CD4-positive, alpha-beta T cell treated with Interleukin-15 for 1 hour (primary cell): ENCODE data around the gene SMIM30.
"Not testable (repeated sequence)": the region's sequence is repeated elsewhere in the genome, so short reads cannot be mapped to it uniquely, and the experiment has no call there.

Experiments
- DNase-seq: peaks from one replicate; pipeline ENCODE4 v3.0.0-alpha.2; 2020

The SMIM30 gene

GRCh38 chr7:113118074-113118959, at the start of gene SMIM30:
Gene SMIM30, minus strand, starts transcription at chr7:113118554. Its CDS starts 976 bp downstream, at chr7:113117578.
- DNase-seq: peak; percentile 87

- not testable (repeated sequence) for DNase-seq
Measured at GRCh38 chr7:113166176-113166575, 47.8 kb upstream of the SMIM30 start.

- DNase-seq: no peak
Measured at GRCh38 chr7:113161050-113161449, 42.7 kb upstream of the SMIM30 start.

GRCh38 chr7:113159746-113160339, 41.5 kb upstream of the SMIM30 start:
- no peak for DNase-seq

GRCh38 chr7:113158756-113159155, 40.4 kb upstream of the SMIM30 start:
- DNase-seq: no peak

- DNase-seq: no peak
Measured at GRCh38 chr7:113154117-113154516, 35.8 kb upstream of the SMIM30 start.

- no peak for DNase-seq
Measured at GRCh38 chr7:113144817-113145216, 26.5 kb upstream of the SMIM30 start.

GRCh38 chr7:113143486-113144257, 25.3 kb upstream of the SMIM30 start:
- no peak for DNase-seq

GRCh38 chr7:113142385-113143119, 24.2 kb upstream of the SMIM30 start:
- no peak for DNase-seq

- no peak for DNase-seq
Measured at GRCh38 chr7:113141803-113142202, 23.4 kb upstream of the SMIM30 start.

- no peak for DNase-seq
Measured at GRCh38 chr7:113140956-113141355, 22.6 kb upstream of the SMIM30 start.

- no peak for DNase-seq
Measured at GRCh38 chr7:113137241-113137640, 18.9 kb upstream of the SMIM30 start.

GRCh38 chr7:113134025-113134424, 15.7 kb upstream of the SMIM30 start:
- DNase-seq: no peak

GRCh38 chr7:113131367-113131766, 13.0 kb upstream of the SMIM30 start:
- no peak for DNase-seq

GRCh38 chr7:113128031-113128430, 9.7 kb upstream of the SMIM30 start:
- DNase-seq: no peak

- no peak for DNase-seq
Measured at GRCh38 chr7:113125728-113126127, 7.4 kb upstream of the SMIM30 start.

GRCh38 chr7:113122744-113123143, 4.4 kb upstream of the SMIM30 start:
- DNase-seq: no peak

GRCh38 chr7:113120647-113121046, 2.3 kb upstream of the SMIM30 start:
- DNase-seq: no peak

GRCh38 chr7:113119429-113119828, 1.1 kb upstream of the SMIM30 start:
- DNase-seq: no peak

GRCh38 chr7:113117374-113117774, 980 bp downstream of the SMIM30 start:
- DNase-seq: not testable (repeated sequence)

GRCh38 chr7:113113912-113114311, 4.4 kb downstream of the SMIM30 start:
- DNase-seq: no peak

GRCh38 chr7:113109718-113110117, 8.6 kb downstream of the SMIM30 start:
- no peak for DNase-seq

GRCh38 chr7:113100121-113100603, 18.2 kb downstream of the SMIM30 start:
- no peak for DNase-seq
